Astrocyte (in vitro differentiated cells and primary cell): ENCODE measurements around the gene PPM1L. TPM values are rescaled to one million over a fixed set of nuclear protein-coding genes. Genes with fewer than 3 reads are reported as not detected.

ENCODE experiments used
- DNase-seq: peaks from one replicate; pipeline ENCODE4 v3.0.0-alpha.2; 2010; ENCODE audit warnings: low read depth
- FAIRE-seq: peaks from 2 replicates; lab custom pipeline; 2011; peaks lifted over from hg19 to GRCh38; lab: Jason Lieb, UNC
- H2AFZ ChIP-seq: 2 replicates; pipeline ENCODE4 v1.6.0; 2012; ENCODE audit warnings: low read depth, low read length, inconsistent platforms
- H3K27ac ChIP-seq: 2 replicates; pipeline ENCODE4 v1.5.1; 2011; ENCODE audit warnings: low read depth, low read length, inconsistent platforms
- H3K27me3 ChIP-seq: 2 replicates; pipeline ENCODE4 v1.6.0; 2011; ENCODE audit warnings: low read length, inconsistent platforms; ENCODE audit not compliant: insufficient read depth
- H3K36me3 ChIP-seq: 2 replicates; pipeline ENCODE4 v1.5.1; 2011; ENCODE audit warnings: low read length, inconsistent platforms; ENCODE audit not compliant: insufficient read depth
- H3K4me1 ChIP-seq: 2 replicates; pipeline ENCODE4 v1.5.1; 2011; ENCODE audit warnings: low read length, inconsistent platforms; ENCODE audit not compliant: insufficient read depth
- H3K4me2 ChIP-seq: 2 replicates; pipeline ENCODE4 v1.6.0; 2012; ENCODE audit warnings: low read length, inconsistent platforms
- H3K4me3 ChIP-seq: 2 replicates; pipeline ENCODE4 v1.5.1; 2011; ENCODE audit warnings: low read depth, mild to moderate bottlenecking, low read length, inconsistent platforms; ENCODE audit not compliant: insufficient read depth
- H3K79me2 ChIP-seq: 2 replicates; pipeline ENCODE4 v1.6.0; 2012; ENCODE audit warnings: mild to moderate bottlenecking, low read length, inconsistent platforms; ENCODE audit not compliant: insufficient read depth
- H3K9ac ChIP-seq: 2 replicates; pipeline ENCODE4 v1.6.0; 2012; ENCODE audit warnings: mild to moderate bottlenecking, low read length, inconsistent platforms
- H3K9me3 ChIP-seq: 2 replicates; pipeline ENCODE4 v1.5.1; 2012; ENCODE audit warnings: low read depth, mild to moderate bottlenecking, low read length, inconsistent platforms; ENCODE audit not compliant: insufficient read depth
- H4K20me1 ChIP-seq: 2 replicates; pipeline ENCODE4 v1.6.0; 2012; ENCODE audit warnings: low read length, inconsistent platforms; ENCODE audit not compliant: insufficient read depth
- H3K27ac Mint-ChIP-seq: one replicate; pipeline ENCODE4 v1.8.0; 2021; ENCODE audit warnings: mild to moderate bottlenecking, mixed read lengths; ENCODE audit not compliant: unreplicated experiment
- H3K27me3 Mint-ChIP-seq: one replicate; pipeline ENCODE4 v1.8.0; 2021; ENCODE audit warnings: low read depth, mixed read lengths; ENCODE audit not compliant: unreplicated experiment
- H3K36me3 Mint-ChIP-seq: one replicate; pipeline ENCODE4 v1.8.0; 2021; ENCODE audit warnings: low read depth, mixed read lengths; ENCODE audit not compliant: unreplicated experiment
- H3K4me1 Mint-ChIP-seq: one replicate; pipeline ENCODE4 v1.8.0; 2021; ENCODE audit warnings: low read depth, mixed read lengths; ENCODE audit not compliant: unreplicated experiment
- H3K4me3 Mint-ChIP-seq: one replicate; pipeline ENCODE4 v1.8.0; 2021; ENCODE audit warnings: mild to moderate bottlenecking, moderate library complexity, mixed read lengths; ENCODE audit not compliant: unreplicated experiment
- H3K9me3 Mint-ChIP-seq: one replicate; pipeline ENCODE4 v1.8.0; 2021; ENCODE audit warnings: mild to moderate bottlenecking, mixed read lengths; ENCODE audit not compliant: unreplicated experiment
- CTCF ChIP-seq: IDR thresholded peaks from 2 replicates; pipeline ENCODE4 v1.5.1; 2011; ENCODE audit warnings: low read depth, mild to moderate bottlenecking, inconsistent platforms, low read length, moderate library complexity; ENCODE audit not compliant: insufficient read depth
- EZH2 ChIP-seq: IDR thresholded peaks from 2 replicates; pipeline ENCODE4 v1.6.1; 2012; ENCODE audit warnings: mild to moderate bottlenecking, low read length, inconsistent platforms; ENCODE audit not compliant: insufficient read depth
- total RNA-seq: library from RNA; stranded (reverse); gene quantifications from 2 replicates; pipeline ENCODE4 v1.2.1, GENCODE V29; 2021

PPM1L gene
- total RNA-seq, 1 donor from 2014 or later, result 6.3 TPM

- no peaks in the 10 kb centered on the region for H3K27me3 ChIP-seq
- no peaks in the 10 kb centered on the region for H3K79me2 ChIP-seq
- Mint-ChIP-seq H3K4me3 (peak overlapping the region; percentile 9), H3K4me1 (peaks cover 14% of the 10 kb centered on the region), H3K27me3 (no peaks in the 10 kb centered on the region), H3K27ac (peak overlapping the region; percentile 35), H3K36me3 (no peaks in the 10 kb centered on the region), H3K9me3 (peaks cover 10% of the 10 kb centered on the region)
- H2AFZ ChIP-seq, result peak overlapping the region; percentile 30
- no peaks in the 10 kb centered on the region for H3K36me3 ChIP-seq
- DNase-seq (peak; percentile 58), FAIRE-seq (no peak)
- H3K9me3 ChIP-seq, result no peaks in the 10 kb centered on the region
- no peak for TF ChIP-seq CTCF
- no peak for TF ChIP-seq EZH2
- no peak overlapping the region for H3K4me3 ChIP-seq
- H3K4me1 ChIP-seq, result peaks cover 4% of the 10 kb centered on the region
- no peak overlapping the region for H3K27ac ChIP-seq
- no peaks in the 10 kb centered on the region for H4K20me1 ChIP-seq
- H3K9ac ChIP-seq, result no peak overlapping the region
- H3K4me2 ChIP-seq, result peak overlapping the region; percentile 60
These were observed 129.8 kb downstream of the PPM1L start for GRCh38 chr3:160885791-160886286.

GRCh38 chr3:160886421-160886820, 130.4 kb downstream of the PPM1L start:
- no peaks in the 10 kb centered on the region for H3K36me3 ChIP-seq
- FAIRE-seq (no peak), DNase-seq (no peak)
- Mint-ChIP-seq H3K36me3 (no peaks in the 10 kb centered on the region), H3K27ac (no peak overlapping the region), H3K4me3 (no peak overlapping the region), H3K4me1 (peaks cover 14% of the 10 kb centered on the region), H3K27me3 (no peaks in the 10 kb centered on the region), H3K9me3 (peaks cover 10% of the 10 kb centered on the region)
- no peaks in the 10 kb centered on the region for H3K79me2 ChIP-seq
- no peak overlapping the region for H3K9ac ChIP-seq
- no peaks in the 10 kb centered on the region for H4K20me1 ChIP-seq
- H3K27me3 ChIP-seq, result no peaks in the 10 kb centered on the region
- H3K9me3 ChIP-seq, result no peaks in the 10 kb centered on the region
- H3K27ac ChIP-seq, result no peak overlapping the region
- peaks cover 4% of the 10 kb centered on the region for H3K4me1 ChIP-seq
- TF ChIP-seq CTCF, result no peak
- no peak for TF ChIP-seq EZH2
- no peak overlapping the region for H2AFZ ChIP-seq
- H3K4me2 ChIP-seq, result peak overlapping the region; percentile 60
- no peak overlapping the region for H3K4me3 ChIP-seq

GRCh38 chr3:160893207-160893606, 137.2 kb downstream of the PPM1L start:
- FAIRE-seq (no peak), DNase-seq (no peak)
- H3K36me3 Mint-ChIP-seq, result no peaks in the 10 kb centered on the region
- H3K4me3 Mint-ChIP-seq, result no peak overlapping the region
- no peaks in the 10 kb centered on the region for H3K27me3 ChIP-seq
- H3K9me3 ChIP-seq, result no peaks in the 10 kb centered on the region
- H3K79me2 ChIP-seq, result no peaks in the 10 kb centered on the region
- H4K20me1 ChIP-seq, result no peaks in the 10 kb centered on the region
- no peak for TF ChIP-seq CTCF
- TF ChIP-seq EZH2, result no peak
- peaks cover 6% of the 10 kb centered on the region for H3K9me3 Mint-ChIP-seq
- no peak overlapping the region for H3K27ac ChIP-seq
- H3K4me1 Mint-ChIP-seq, result no peaks in the 10 kb centered on the region
- no peaks in the 10 kb centered on the region for H3K27me3 Mint-ChIP-seq
- no peaks in the 10 kb centered on the region for H3K4me1 ChIP-seq
- no peak overlapping the region for H3K4me2 ChIP-seq
- no peak overlapping the region for H3K9ac ChIP-seq
- H3K4me3 ChIP-seq, result no peak overlapping the region
- H2AFZ ChIP-seq, result no peak overlapping the region
- H3K36me3 ChIP-seq, result no peaks in the 10 kb centered on the region
- no peak overlapping the region for H3K27ac Mint-ChIP-seq
